ENCODE results near the gene OXER1.

OXER1 gene

GRCh38 chr2:42755191-42755880, 8.6 kb downstream of the OXER1 start:
- H3K9me3 Mint-ChIP-seq, result no peaks in the 10 kb centered on the region
- peaks cover 24% of the 10 kb centered on the region for H3K4me1 Mint-ChIP-seq
- no peak overlapping the region for H3K4me3 Mint-ChIP-seq
- ATAC-seq (peak; percentile 44), DNase-seq (no peak)
- no peaks in the 10 kb centered on the region for H3K36me3 Mint-ChIP-seq (ENCODE audit: low read depth)
- H3K27ac Mint-ChIP-seq, result no peak overlapping the region
- H3K27me3 Mint-ChIP-seq, result no peaks in the 10 kb centered on the region

DNA sequence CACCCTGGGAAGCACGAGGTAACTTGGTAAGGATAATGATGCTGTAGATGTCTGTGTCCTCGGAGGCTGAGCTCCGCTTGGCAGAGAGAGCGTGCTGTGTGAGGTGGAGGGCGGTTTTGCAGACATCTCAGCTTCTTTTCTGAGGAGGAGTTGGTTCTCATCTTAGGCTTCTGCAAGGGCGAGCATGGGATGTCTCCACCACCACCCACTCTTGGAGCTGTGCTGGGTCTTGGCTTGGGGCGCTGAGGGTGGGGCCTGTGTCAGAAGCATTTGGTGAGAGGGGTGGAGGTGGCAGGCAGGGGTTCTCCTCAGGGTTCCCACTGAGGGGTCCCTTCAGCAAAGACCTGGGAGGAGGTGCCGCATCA, 9.2 kb downstream of the OXER1 start:
- no peak for DNase-seq
- no peak for ATAC-seq
- H3K27ac Mint-ChIP-seq, result no peak overlapping the region
- no peaks in the 10 kb centered on the region for H3K36me3 Mint-ChIP-seq (ENCODE audit: low read depth)
- H3K9me3 Mint-ChIP-seq, result no peaks in the 10 kb centered on the region
- H3K4me1 Mint-ChIP-seq, result peaks cover 24% of the 10 kb centered on the region
- H3K27me3 Mint-ChIP-seq, result no peaks in the 10 kb centered on the region
- no peak overlapping the region for H3K4me3 Mint-ChIP-seq

GRCh38 chr2:42754021-42754775, 9.7 kb downstream of the OXER1 start:
- Mint-ChIP-seq H3K36me3 (ENCODE audit: low read depth) (peaks cover under 1% of the 10 kb centered on the region), H3K27ac (no peak overlapping the region), H3K9me3 (no peaks in the 10 kb centered on the region), H3K4me3 (no peak overlapping the region), H3K4me1 (peaks cover 24% of the 10 kb centered on the region), H3K27me3 (no peaks in the 10 kb centered on the region)
- ATAC-seq, result peak; percentile 18
- no peak for DNase-seq

GRCh38 chr2:42752816-42753813, 10.8 kb downstream of the OXER1 start:
- H3K27me3 Mint-ChIP-seq, result no peaks in the 10 kb centered on the region
- H3K36me3 Mint-ChIP-seq (ENCODE audit: low read depth), result peaks cover 2% of the 10 kb centered on the region
- peaks cover 24% of the 10 kb centered on the region for H3K4me1 Mint-ChIP-seq
- no peaks in the 10 kb centered on the region for H3K9me3 Mint-ChIP-seq
- ATAC-seq (no peak), DNase-seq (no peak)
- no peak overlapping the region for H3K4me3 Mint-ChIP-seq
- no peak overlapping the region for H3K27ac Mint-ChIP-seq

GRCh38 chr2:42752314-42752713, 11.6 kb downstream of the OXER1 start:
- DNase-seq, result no peak
- ATAC-seq, result no peak
- Mint-ChIP-seq H3K4me3 (no peak overlapping the region), H3K27me3 (no peaks in the 10 kb centered on the region), H3K9me3 (no peaks in the 10 kb centered on the region), H3K27ac (no peak overlapping the region), H3K36me3 (ENCODE audit: low read depth) (peaks cover 2% of the 10 kb centered on the region), H3K4me1 (peaks cover 24% of the 10 kb centered on the region)

DNA sequence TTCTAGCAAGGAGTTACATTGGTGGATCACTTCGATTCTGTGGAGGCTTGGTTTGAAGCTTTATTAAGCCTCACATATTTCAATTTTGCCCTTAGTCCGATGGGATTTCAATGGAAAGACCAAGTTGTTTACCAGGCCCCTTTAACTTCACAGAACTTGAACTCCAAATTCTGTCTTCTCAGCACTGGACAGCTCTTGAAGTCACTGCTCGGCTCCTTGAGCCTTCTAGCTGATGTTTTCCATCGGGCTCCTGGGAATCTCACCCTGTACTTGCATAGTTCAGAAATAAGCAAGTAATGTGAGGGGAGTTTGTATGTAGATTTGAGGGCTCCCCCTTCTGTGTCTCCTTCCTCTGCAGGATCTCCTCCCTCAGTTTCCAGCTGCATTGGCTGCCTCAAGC, 15.1 kb downstream of the OXER1 start:
- DNase-seq (no peak), ATAC-seq (no peak)
- no peak overlapping the region for H3K4me3 Mint-ChIP-seq
- peaks cover 9% of the 10 kb centered on the region for H3K4me1 Mint-ChIP-seq
- no peaks in the 10 kb centered on the region for H3K9me3 Mint-ChIP-seq
- H3K36me3 Mint-ChIP-seq (ENCODE audit: low read depth), result peaks cover 2% of the 10 kb centered on the region
- H3K27me3 Mint-ChIP-seq, result no peaks in the 10 kb centered on the region
- no peak overlapping the region for H3K27ac Mint-ChIP-seq

- no peak for ATAC-seq
- Mint-ChIP-seq H3K27me3 (no peaks in the 10 kb centered on the region), H3K27ac (no peak overlapping the region), H3K4me3 (no peak overlapping the region), H3K4me1 (peaks cover 4% of the 10 kb centered on the region), H3K9me3 (no peaks in the 10 kb centered on the region), H3K36me3 (ENCODE audit: low read depth) (peaks cover 5% of the 10 kb centered on the region)
- no peak for DNase-seq
Observed at GRCh38 chr2:42747422-42747821, 16.5 kb downstream of the OXER1 start.

DNA sequence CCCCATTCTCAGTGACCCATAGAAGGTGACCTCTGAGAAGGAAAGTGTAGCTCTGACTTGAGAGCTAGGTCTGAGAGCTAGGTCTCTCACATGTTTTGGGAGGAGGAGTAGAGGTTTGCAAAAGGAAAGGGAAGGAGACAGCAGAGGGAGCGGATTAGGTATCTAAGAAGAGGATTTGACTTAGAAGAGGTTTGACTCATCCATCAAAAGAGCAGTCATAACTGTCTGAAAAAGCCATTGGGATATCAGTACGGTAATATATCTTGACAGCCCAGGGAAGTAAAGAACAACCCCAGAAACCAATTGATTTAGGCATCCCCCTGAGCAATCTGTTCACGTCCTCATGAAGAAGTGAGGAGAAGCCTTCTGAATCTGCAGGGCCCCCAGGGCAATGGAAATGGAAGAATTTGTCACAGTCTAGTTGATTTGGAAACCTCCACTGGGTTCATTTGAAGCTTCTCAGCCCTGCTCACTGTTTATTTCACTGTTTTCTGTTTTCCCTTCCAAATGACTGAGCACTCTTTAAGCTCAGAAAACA, 19.3 kb downstream of the OXER1 start:
- peaks cover 16% of the 10 kb centered on the region for H3K36me3 Mint-ChIP-seq (ENCODE audit: low read depth)
- H3K27me3 Mint-ChIP-seq, result no peaks in the 10 kb centered on the region
- H3K4me3 Mint-ChIP-seq, result no peak overlapping the region
- no peak overlapping the region for H3K27ac Mint-ChIP-seq
- H3K4me1 Mint-ChIP-seq, result no peaks in the 10 kb centered on the region
- DNase-seq, result no peak
- no peak for ATAC-seq
- no peaks in the 10 kb centered on the region for H3K9me3 Mint-ChIP-seq

DNA sequence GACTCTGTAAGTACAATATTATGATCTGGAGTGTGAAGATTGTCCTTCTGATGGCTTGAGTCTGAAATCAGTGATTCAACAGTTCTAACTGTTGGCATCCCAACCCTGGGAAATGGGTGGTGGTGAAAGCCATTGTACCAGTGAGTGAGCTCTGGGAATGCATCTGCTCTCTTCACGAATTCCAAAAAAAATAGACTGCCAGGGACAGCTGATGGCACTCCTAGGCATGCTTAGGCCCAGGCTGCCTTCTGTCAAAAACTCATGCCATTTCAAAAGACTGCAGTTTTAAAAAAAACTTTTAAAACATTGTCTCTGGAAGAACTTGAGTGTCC, 20.3 kb downstream of the OXER1 start:
- Mint-ChIP-seq H3K36me3 (ENCODE audit: low read depth) (peaks cover 21% of the 10 kb centered on the region), H3K4me1 (no peaks in the 10 kb centered on the region), H3K9me3 (peaks cover 3% of the 10 kb centered on the region), H3K4me3 (no peak overlapping the region), H3K27ac (no peak overlapping the region), H3K27me3 (no peaks in the 10 kb centered on the region)
- DNase-seq (no peak), ATAC-seq (no peak)

GRCh38 chr2:42742740-42743658, 20.9 kb downstream of the OXER1 start:
- H3K36me3 Mint-ChIP-seq (ENCODE audit: low read depth), result peaks cover 25% of the 10 kb centered on the region
- ATAC-seq (no peak), DNase-seq (no peak)
- no peaks in the 10 kb centered on the region for H3K4me1 Mint-ChIP-seq
- peaks cover 3% of the 10 kb centered on the region for H3K9me3 Mint-ChIP-seq
- H3K27me3 Mint-ChIP-seq, result no peaks in the 10 kb centered on the region
- H3K4me3 Mint-ChIP-seq, result no peak overlapping the region
- H3K27ac Mint-ChIP-seq, result no peak overlapping the region

DNA sequence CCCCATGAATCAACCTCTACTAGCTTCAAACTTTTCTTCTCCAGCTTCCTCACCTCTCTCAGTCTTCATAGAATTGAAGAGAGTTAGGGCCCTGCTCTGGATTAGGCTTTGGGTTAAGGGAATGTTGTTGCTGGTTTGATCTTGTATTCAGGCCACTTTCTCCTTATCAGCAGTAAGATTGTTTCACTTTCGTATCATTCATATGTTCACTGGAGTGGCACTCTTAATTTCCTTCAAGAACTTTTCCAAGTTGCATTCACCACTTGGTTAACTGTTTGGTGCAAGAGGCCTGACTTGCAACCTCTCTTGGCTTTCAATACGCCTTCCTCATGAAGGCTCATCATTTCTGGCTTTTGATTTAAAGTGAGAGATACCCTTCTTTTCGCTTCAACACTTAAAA, 22.8 kb downstream of the OXER1 start:
- Mint-ChIP-seq H3K27me3 (no peaks in the 10 kb centered on the region), H3K4me3 (no peak overlapping the region), H3K36me3 (ENCODE audit: low read depth) (peaks cover 33% of the 10 kb centered on the region), H3K27ac (no peak overlapping the region), H3K4me1 (no peaks in the 10 kb centered on the region), H3K9me3 (peaks cover 7% of the 10 kb centered on the region)
- ATAC-seq (no peak), DNase-seq (no peak)

DNA sequence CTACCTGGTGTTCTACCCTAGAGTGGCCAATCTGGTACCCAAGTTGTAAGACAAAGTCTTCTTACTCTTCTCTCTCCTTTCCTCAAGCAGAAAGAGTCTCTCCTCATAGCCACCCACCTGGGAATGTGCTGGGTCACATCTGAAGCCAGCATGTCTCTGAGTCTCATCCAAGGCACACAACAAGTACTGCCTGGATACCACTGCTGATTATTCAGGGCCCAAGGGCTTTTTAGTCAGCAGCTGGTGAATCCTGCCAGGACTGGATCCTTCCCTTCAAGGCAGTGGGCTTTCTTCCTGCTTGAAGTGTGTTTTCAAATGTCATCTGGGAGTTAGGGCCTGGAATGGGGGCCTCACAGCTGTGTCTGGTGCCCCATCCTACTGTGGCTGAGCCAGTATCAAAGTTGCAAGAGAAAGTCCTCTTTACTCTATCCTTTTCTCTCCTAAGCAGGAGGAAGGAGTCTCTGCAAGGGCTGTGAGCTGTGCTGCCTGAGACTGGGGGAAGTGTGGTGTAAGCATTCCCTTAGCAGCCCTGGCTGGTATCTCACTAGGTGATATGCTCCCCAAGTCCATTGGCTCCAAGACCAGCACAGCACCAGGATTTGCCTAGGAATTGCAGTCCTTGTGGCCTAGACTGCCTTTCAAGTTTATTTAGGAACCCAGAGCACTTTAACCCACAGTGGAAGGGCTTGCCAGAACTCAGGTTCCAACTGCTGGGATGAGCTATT, 27.2 kb downstream of the OXER1 start:
- H3K36me3 Mint-ChIP-seq (ENCODE audit: low read depth), result peaks cover 63% of the 10 kb centered on the region
- no peaks in the 10 kb centered on the region for H3K27me3 Mint-ChIP-seq
- ATAC-seq, result no peak
- no peak overlapping the region for H3K27ac Mint-ChIP-seq
- H3K4me1 Mint-ChIP-seq, result no peaks in the 10 kb centered on the region
- no peak overlapping the region for H3K4me3 Mint-ChIP-seq
- DNase-seq, result no peak
- H3K9me3 Mint-ChIP-seq, result peaks cover 34% of the 10 kb centered on the region

DNA sequence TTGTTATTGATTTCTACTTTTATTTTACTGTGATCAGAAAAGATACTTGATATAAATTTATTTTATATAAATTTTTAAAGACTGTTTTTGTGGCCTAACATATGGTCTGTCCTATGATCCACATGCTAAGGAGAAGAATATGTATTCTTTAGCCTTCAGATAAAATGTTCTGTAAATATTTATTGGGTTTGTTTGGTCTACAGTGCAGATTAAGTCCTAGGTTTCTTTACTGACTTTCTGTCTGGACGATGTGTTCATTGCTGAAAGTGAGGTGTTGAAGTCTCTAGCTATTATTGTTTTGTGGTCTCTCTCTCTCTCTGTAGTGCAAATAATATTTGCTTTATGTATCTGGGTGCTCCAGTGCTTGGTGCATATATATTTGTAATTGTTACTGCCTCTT, 30.1 kb downstream of the OXER1 start:
- Mint-ChIP-seq H3K27ac (no peak overlapping the region), H3K27me3 (no peaks in the 10 kb centered on the region), H3K36me3 (ENCODE audit: low read depth) (peaks cover 65% of the 10 kb centered on the region), H3K4me3 (no peak overlapping the region), H3K4me1 (no peaks in the 10 kb centered on the region), H3K9me3 (peaks cover 44% of the 10 kb centered on the region)
- ATAC-seq (no peak), DNase-seq (no peak)
